Activated T-helper 1 cell treated with Interleukin-2 at 50 U/mL for 16 hours (primary cell): ENCODE measurements around the gene WHRN.

Source experiments
- DNase-seq: peaks from one replicate; pipeline ENCODE4 v3.0.0-alpha.2; 2020; ENCODE audit warnings: low read depth

Gene WHRN

GRCh38 chr9:114492991-114493390, 12.3 kb downstream of the WHRN start:
- no peak for DNase-seq

GRCh38 chr9:114491430-114492003, 13.8 kb downstream of the WHRN start:
- no peak for DNase-seq

- DNase-seq, result no peak
These were observed 15.3 kb downstream of the WHRN start for GRCh38 chr9:114489928-114490327.

GRCh38 chr9:114488398-114489129, 16.7 kb downstream of the WHRN start:
- DNase-seq, result no peak

- peak; percentile 34 for DNase-seq
These were observed 17.5 kb downstream of the WHRN start for GRCh38 chr9:114487607-114488300.

GRCh38 chr9:114486205-114486963, 18.9 kb downstream of the WHRN start:
- DNase-seq, result no peak

- DNase-seq, result peak; percentile 10
These were observed 20.3 kb downstream of the WHRN start for GRCh38 chr9:114484854-114485443.

GRCh38 chr9:114484215-114484853, 20.9 kb downstream of the WHRN start:
- no peak for DNase-seq

- no peak for DNase-seq
These were observed 21.8 kb downstream of the WHRN start for GRCh38 chr9:114483499-114483898.

GRCh38 chr9:114482593-114482992, 22.7 kb downstream of the WHRN start:
- no peak for DNase-seq

GRCh38 chr9:114481789-114482188, 23.5 kb downstream of the WHRN start:
- no peak for DNase-seq

- no peak for DNase-seq
These were observed 24.4 kb downstream of the WHRN start for GRCh38 chr9:114480746-114481435.

GRCh38 chr9:114478871-114479270, 26.4 kb downstream of the WHRN start:
- DNase-seq, result no peak

GRCh38 chr9:114478459-114478858, 26.8 kb downstream of the WHRN start:
- DNase-seq, result no peak

- DNase-seq, result no peak
These were observed 27.6 kb downstream of the WHRN start for GRCh38 chr9:114477642-114478041.

- DNase-seq, result no peak
These were observed 28.3 kb downstream of the WHRN start for GRCh38 chr9:114476891-114477469.

- DNase-seq, result no peak
These were observed 29.7 kb downstream of the WHRN start for GRCh38 chr9:114475412-114476135.

GRCh38 chr9:114474425-114474824, 30.8 kb downstream of the WHRN start:
- DNase-seq, result no peak

GRCh38 chr9:114473447-114473801, 31.8 kb downstream of the WHRN start:
- no peak for DNase-seq
